ENCODE measurements around the gene ITPRIPL2. TPM values are rescaled to one million over a fixed set of nuclear protein-coding genes. Genes with fewer than 3 reads are reported as not detected.

ITPRIPL2 gene
- polyA plus RNA-seq, 5 donors = 21.1 to 31.5 (median 25.1) TPM

DNA sequence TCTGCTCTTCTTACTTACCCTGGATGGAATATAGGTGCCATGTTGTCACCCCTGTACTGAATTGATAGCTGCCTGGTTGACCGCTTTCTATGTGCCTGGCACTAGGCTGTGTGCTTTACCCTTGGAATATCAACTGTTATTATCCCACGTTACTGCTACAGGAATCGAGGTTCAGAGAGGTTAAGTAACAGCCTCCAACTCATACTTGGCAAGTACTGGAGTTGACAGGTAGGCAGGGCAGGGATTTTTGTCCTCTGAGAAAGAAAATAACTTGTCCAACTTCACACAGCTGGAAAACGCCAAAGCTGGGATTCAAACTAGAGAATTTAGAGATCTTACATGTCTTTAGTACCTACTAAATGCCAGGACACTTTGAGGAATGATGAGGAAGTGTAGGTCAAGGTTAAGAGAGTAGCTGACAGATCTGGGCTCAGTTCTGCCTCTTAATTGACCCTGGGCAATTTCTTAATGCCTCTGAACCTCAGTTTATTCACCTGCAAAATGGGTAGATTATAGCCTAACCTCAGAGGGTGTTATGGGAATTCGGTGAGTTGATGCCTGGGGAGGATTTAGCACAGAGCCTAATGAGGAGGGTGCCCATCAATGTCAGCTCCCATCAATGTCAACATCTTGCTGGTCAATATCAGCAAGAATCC, 25.8 kb downstream of the ITPRIPL2 start:
- no peak for DNase-seq

DNA sequence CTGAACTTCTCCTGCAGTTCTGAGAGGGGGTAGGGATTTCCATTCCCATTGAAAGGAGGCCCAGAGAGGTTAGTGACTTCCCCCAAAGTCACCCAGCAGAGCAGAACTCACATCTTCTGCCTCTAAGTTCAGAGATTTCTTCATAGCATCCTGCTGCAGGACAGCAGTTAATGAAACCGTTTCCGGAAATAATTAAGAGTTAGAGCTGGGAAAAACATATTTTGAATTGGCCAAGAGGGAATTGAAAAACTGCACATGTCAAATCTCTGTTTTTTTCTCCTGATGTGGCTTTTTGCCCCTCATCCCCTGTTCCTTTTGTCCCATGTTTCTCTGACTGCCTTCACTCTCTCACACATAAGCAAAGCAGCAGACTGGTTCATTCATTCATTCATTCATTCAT, 26.6 kb downstream of the ITPRIPL2 start:
- no peak for DNase-seq

DNA sequence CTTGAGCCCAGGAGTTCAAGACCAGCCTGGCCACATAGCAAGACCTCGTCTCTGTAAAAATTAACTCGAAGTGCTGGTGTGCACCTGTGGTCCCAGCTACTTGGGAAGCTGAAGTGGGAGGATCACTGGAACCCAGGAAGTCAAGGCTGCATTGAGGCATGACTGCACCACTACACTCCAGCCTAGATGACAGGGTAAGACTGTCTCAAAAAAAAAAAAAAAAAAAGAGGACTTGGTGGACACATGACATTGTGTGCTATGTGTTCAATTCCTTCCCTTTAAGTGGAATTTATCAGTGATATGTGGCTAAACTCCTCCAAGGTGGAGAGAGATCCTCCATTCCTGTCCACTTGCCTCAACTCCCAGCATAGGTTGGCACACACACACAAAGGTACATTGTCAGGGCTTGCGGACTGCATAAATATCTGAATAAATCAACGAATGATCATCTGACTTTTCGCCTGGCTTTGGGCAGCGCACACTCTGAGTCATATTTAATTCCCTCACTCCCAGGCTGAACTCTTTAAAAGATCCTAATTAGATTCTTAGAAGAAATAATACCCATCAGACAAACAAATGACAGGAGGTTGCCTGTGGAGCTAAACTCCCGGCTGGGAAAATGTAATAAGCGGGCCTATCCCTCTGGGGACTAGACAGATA, 29.3 kb downstream of the ITPRIPL2 start:
- DNase-seq = no peak

DNA sequence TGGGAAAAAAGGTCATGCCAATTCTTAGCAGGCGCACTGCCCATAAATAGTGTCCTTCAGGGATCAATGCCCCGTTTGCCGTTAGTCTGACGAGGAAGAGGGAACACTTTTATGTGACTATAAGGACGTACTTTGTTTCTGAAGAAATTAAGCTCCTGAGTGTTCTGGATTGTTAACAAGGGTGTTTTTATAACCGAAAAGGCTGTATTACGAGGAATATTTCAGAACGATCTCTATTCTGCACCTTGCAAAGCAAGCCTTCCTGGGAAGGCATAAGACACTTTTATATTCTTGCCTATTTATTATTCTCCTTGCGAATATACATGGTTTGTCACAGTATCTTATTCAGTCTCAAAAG, 29.8 kb downstream of the ITPRIPL2 start:
- no peak for DNase-seq

DNA sequence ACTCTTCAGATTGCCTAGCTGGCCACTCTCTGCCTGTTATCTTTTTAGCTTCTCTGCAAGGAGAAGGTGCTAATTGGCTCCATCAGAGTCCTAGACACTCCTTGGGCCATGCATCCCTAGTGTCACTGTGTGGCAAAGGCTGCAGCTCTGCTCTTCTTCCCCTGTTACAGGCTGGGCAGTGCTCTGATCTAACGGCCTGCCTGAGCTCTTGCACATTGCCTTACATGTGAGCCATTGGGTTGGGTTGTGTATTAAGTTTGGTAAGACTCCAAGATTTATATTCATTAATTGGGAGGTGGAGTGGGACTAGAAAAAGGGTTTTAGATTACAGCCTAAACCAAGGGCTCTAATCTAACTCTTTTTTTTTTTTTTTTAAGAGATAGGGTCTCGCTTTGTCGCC, 31.2 kb downstream of the ITPRIPL2 start:
- DNase-seq = no peak

DNA sequence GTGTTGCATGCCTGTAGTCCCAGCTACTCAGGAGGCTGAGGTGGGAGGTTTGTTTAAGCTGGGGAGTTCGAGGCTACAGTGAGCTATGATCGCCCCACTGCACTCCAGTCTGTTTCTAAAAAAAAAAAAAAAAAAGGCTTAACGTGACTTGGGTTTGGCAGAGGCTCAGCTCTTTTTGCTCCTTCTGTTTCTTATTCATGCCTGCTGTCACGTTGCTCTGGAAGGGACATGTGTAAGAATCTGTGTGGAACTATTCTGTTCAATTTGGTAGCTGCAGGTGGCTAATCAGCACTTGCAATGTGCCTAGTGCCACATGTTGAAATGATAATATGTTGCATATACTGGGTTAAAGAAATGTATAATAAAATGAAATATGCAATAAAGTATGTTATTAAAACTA, 33.4 kb downstream of the ITPRIPL2 start:
- DNase-seq = no peak

DNA sequence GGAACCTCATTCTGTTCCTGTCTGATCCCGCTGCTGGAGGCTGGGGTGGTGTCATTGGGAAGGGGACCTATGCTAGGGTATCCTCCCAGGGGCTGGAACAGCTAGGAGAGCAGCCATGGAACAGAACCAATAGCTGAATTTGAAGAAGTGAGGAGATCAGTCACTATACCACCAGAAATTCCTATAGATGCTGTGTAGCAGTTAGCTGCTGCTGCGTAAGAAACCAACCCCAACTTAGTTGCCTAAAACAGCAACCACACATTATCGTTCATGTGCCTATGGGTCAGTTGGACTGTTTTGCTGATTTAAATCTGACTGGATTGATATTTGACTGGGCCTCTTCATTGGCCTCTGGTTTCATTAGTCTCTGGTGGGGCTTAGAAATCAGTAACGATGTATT, 33.9 kb downstream of the ITPRIPL2 start:
- no peak for DNase-seq

DNA sequence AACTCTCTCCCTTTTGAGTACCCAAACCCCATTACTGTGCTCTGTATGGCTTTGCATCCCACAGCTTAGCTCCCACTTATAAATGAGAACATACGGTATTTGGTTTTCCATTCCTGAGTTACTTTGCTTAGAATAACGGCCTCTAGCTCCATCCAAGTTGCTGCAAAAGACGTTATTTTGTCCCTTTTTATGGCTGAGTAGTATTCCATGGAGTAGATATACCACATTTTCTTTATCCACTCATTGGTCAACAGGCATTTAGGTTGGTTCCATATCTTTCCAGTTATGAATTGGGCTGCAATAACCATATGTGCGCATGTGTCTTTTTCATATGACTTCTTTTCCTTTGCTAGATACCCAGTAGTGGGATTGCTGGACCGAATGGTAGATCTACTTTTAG, 34.4 kb downstream of the ITPRIPL2 start:
- DNase-seq = no peak

DNA sequence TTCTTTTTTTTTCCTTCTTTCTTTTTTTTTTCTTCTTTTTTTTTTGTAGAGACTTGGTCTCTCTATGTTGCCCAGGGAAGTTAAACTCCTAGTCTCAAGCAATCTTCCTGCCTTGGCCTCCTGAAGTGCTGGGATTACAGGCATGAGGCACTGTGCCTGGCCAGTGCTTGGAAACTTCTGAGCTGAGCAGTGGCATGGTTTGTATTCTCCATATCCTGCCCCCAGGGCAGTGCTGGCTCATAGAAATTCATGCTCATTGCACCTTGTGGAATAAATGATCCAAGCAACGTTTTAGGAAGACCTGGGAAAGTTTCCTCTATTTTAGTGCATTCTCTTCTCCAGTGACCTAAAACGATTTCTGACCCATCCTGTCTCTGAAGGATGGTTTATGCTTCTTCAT, 37.5 kb downstream of the ITPRIPL2 start:
- no peak for DNase-seq

DNA sequence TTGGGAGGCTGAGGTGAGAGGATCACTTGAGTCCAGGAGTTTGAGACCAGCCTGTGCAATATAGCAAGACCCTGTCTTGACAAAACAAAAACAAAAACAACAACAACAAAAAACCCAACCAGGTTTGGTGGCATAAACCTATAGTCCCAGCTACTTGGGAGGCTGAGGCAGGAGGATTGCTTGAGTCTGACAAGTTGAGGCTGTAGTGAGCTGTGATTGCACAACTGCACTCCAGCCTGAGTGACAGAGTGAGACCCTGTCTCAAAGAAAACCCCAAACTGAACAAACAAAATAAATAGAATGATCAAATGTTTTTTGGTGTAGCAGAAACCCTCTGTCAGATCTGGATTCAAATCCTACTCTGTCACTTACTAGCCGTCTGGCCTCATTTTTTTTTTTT, 38.3 kb downstream of the ITPRIPL2 start:
- no peak for DNase-seq

DNA sequence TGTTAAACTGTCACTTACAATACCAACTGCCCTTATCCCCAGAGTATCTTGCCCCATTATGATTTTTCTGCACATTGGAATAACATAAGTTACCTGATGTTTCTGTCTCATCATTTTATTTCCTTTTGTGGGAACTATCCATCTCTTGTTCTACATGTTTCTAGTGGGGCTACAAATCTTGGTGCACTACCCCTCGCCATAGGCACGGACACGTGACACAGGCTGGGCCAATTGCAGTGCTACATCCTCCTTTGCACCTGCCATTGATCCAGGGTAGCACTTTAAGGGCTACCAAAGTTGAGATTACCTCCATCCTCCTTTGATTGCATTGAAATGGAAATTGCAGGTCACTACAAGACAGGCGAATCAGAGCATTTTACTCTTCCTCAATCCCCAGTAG, 40.1 kb downstream of the ITPRIPL2 start:
- DNase-seq = no peak

DNA sequence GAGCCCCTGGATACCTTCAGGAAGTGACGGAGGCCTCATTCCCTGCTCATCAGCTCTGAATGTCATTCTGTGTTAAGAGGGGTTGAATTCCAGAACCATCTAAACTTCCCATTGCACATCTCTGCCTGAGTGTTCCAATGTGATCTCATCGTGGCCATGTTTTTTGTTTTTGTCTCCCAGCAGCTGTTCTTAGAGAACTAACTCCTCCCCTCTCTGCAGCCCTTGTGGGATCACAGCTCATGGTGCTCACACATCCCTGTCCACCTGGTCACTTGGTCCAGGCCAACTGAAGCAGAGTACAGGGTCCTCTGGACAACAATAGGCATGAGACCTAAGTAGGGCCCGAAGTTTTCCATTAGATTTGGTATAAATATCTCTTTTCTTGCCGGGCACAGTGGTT, 48.3 kb downstream of the ITPRIPL2 start:
- DNase-seq = no peak

DNA sequence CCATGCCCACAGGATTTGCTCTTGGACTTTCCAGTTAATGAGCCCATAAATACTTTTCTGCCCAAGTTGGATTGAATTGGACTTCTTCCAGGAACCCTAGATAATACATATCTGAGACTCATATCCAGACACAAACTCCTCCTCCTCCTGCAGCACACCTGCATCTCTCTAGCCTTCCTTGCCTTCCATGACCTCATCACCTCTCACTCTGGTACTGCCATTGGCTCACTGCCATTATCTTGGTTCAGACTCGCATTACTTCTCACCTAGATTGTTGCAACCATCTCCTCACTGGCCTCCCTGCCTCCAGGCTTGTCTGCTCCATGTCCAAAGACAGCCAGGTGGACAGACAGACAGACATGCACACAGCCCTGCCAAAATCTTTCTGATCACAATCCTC, 49.5 kb downstream of the ITPRIPL2 start:
- no peak for DNase-seq

DNA sequence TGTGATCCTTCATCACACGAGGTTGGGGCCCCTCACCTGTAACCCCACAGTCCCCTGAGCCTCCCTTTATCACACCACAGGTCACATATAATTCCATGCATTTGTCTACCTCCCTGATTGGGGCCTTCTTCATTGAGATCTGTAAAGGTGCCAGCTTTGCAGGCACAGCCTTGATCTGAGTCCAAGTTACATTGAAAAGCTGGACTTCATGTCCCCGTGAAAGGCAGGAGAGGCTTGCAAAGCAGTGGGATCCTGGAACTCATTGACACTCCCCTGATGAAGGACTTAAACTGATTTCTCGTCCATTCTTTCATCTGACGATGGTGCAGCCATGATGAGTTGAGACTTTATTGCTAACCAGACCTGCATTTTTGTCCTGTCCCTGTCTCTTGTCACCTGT, 50.5 kb downstream of the ITPRIPL2 start:
- DNase-seq = no peak

DNA sequence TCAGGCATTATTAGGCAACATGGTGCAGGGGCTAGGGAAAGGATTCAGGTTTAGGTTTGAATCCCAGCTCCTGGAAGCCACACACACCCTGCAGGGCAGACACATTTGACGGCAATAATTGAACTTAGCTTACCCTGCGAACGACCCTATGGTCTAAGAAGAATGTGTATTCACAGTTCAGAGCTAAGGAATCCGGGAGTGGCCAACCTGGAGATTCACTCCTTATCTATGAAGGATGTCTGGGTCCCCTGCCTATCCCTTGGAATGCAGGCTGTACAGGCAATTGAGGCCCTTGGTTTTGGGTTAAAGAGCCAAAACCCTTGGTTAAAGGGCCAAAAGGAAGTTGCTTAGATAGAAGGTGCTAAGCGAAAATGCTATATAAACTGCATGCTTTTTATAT, 51.3 kb downstream of the ITPRIPL2 start:
- DNase-seq = no peak

DNA sequence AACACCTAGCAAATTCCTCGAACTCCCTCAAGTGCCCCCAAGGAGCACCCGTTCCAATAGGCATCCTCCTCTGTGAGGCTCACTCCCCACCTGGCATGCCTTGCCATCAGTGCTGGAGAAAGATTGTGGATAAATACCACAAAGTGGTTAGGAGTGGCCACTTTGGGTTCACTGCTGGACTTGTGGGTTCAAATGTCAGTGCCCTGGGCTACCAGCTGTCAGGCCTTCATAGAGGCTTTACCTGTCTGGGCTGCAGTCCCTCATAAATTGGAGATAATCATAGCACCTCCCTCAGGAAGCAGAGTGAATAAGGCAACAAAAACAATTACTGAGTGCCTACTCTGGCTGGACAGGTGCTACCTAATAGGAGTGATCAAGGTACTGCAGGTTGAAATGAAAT, 52.7 kb downstream of the ITPRIPL2 start:
- DNase-seq = no peak

DNA sequence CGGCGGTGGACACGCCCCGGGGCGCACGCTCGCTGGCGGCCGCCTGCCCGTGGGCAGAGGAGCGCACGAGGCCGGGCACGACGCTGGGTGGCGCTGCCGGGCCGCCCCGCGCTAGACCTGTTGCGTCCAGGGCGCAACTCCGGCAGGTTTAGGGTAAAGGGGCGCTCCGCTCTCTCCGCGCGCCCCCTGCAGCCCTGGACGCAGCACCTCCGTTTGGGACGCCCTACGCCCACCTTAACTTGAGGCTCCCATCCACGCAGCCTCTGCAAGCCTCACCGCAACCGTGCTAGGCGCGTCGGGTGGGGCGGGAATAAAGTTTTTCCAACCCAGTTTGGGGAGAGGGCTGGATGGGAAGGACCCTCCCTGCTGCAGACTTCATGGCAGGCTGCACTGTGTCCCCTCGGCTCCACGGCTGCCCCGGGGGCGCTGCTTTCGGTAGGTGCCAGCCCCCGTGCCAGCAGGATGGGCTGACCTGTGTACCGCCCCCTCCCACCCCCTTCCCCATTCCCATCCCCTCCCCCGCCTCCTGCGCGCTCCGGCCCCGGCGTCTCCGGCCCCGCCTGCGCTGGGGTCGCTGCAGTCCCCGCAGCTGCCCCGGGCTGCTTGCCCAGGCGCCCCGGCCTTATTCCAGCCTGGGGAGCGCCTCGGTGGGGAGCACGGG, 54.1 kb downstream of the ITPRIPL2 start, which contains the start of gene SYT17:
Gene SYT17, plus strand, starts transcription at position 531 of the 661 bp plus-strand sequence. CDS start 407 bp downstream, outside the sequence.
- peak; percentile 69 to 70 for DNase-seq

DNA sequence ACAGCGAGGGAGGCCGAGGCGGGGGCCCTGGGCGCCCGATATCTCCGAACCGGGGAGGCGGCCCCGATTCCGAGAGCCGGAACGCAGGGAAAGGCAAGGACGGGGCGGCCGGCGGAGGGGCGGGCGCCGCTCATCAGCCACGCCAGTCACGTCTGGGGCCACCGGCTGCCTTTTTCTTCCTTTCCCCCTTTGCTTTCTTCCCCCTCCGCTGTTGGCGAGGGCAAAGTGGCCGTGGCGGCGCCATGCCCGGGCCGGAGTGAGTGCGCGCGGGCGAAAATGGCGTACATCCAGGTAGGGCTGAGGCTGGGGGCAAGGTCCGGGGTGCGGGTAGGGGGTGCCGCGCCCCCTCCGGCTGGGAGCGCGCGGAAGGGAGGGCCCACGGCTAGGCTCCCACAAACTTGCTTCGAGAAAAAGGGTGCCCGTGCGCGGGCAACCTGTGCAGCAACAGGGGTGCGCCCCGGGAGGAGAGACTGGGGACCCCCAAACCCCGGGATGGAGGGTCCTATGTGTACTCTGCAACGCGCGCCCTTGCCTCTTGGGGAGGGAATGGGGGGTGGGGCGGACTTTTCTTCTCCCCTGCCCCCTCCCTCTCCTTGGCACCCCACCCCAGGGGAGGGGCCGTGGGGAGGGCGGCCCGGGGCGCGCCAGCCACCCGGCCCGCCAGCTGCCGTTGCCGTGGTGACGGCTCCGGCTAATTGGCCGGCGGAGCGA, 54.8 kb downstream of the ITPRIPL2 start:
- peak; percentile 36 to 42 for DNase-seq

DNA sequence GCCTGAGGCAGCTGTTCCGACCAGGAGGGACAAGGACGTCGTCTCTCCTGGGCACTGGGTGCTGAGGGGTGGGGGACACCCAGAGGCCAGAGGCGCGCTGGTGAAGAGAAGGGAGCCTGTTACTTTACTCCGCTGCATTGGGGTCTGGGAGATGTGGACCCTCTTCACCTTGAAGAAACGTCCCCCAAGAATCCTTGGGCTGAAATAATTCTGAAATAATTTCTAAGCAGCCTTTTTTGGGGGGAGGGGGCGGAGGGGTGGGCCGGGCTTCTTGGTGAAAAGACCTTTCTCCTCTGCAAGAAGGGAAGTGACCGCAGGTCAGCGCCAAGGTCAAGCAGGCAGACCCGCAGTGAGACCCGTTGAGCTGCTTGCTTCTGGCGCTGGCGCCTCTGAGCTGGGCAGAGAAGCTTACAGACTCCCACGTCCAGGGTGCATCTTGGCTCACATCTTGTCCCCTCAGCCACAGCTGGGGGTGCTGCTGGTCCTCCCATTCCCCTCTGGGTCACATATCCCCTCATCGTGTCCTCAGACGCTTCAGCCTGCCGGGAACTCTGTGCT, 55.4 kb downstream of the ITPRIPL2 start:
- DNase-seq = no peak

DNA sequence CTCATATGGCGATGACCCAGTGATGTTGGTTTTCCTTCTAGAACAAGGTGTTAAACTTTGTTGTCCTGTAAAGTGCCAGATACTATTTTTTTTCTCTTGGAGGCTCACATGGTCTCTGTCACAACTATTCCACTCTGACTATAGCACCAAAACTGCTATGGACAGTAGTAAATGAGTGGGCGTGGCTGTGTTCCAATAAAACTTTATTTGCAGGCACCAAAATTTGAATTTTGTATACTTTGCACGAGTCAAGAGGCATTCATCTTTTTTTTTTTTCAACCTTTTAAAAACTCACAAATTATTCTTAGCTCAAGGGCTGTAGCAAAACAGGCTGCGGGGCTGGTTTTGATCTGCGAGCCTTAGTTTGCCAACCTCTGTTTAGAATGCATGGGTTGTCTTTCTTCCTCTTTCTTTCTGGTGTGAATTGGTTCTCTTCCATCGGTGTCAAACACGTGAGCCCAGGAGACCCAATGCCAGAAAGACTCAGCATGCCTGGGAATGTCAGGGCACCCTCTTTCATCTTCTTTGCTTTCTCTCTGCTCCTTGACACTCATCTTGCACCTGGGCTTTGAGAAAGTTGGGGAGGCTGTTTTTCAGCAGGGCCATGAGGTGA, 56.4 kb downstream of the ITPRIPL2 start:
- no peak for DNase-seq

All from right lung (tissue), 5 donors.